Lower lobe of right lung (tissue), 2 donors: ENCODE data around the gene ACTN1. TPM values are rescaled to one million over a fixed set of nuclear protein-coding genes. Genes with fewer than 3 reads are reported as not detected.

Experiments
- ATAC-seq, 2 donors: fragments of 200-7000 bp; cut with Tn5 transposase; one replicate each; pipeline ENCODE4 v1.9.1; 2020 to 2022; ENCODE audit warnings: mild to moderate bottlenecking in 2 of 2, moderate library complexity in 2 of 2
- DNase-seq: peaks from one replicate; pipeline ENCODE4 v3.0.0-alpha.2; 2020
- H3K27ac ChIP-seq: fragments of 200-600 bp; one replicate; pipeline ENCODE4 v1.8.0; 2022
- H3K27me3 ChIP-seq: fragments of 200-600 bp; one replicate; pipeline ENCODE4 v1.8.0; 2022; ENCODE audit warnings: low read depth
- H3K36me3 ChIP-seq: fragments of 200-600 bp; one replicate; pipeline ENCODE4 v1.8.0; 2022; ENCODE audit warnings: mild to moderate bottlenecking
- H3K4me1 ChIP-seq: fragments of 200-600 bp; one replicate; pipeline ENCODE4 v1.8.0; 2022
- H3K4me3 ChIP-seq: fragments of 200-600 bp; one replicate; pipeline ENCODE4 v1.8.0; 2022; ENCODE audit warnings: mild to moderate bottlenecking
- H3K9me3 ChIP-seq: fragments of 200-600 bp; one replicate; pipeline ENCODE4 v1.8.0; 2022
- CTCF ChIP-seq: fragments of 200-600 bp; IDR thresholded peaks from one replicate; pipeline ENCODE4 v1.8.0; 2022; ENCODE audit warnings: antibody characterized with exemption, mild to moderate bottlenecking
- intact Hi-C: fragments of 100-400 bp; cut with DNase I; formaldehyde crosslinking; loops from one replicate; pipeline ENCODE4 v1.11.0; 2022
- total RNA-seq: library from RNA; stranded (reverse); fragmentation: NEBNext Ultra II Directional; extraction: Animal tissue kit (Norgen Biotek cat#: 25700); gene quantifications from one replicate; pipeline ENCODE4 v1.2.1, GENCODE V29; 2021
- donor health status: DM: no; HTN: yes; CAD: no; lungs with severe emphysema.

ACTN1 gene
- total RNA-seq, 1 donor from 2014 or later, result 124 TPM

GRCh38 chr14:68927089-68927488 is 52.0 kb downstream of the ACTN1 start:
- peaks cover 11% of the 10 kb centered on the region for H3K36me3 ChIP-seq
- no peak for ATAC-seq
- H3K27me3 ChIP-seq, result no peaks in the 10 kb centered on the region
- no peaks in the 10 kb centered on the region for H3K9me3 ChIP-seq
- no peak overlapping the region for H3K4me3 ChIP-seq
- peaks cover 30% of the 10 kb centered on the region for H3K4me1 ChIP-seq
- H3K27ac ChIP-seq, result no peak overlapping the region
- DNase-seq, result no peak
- intact Hi-C loops, result no loop called here
- TF ChIP-seq CTCF, result no peak

- H3K27me3 ChIP-seq, result no peaks in the 10 kb centered on the region
- H3K27ac ChIP-seq, result no peak overlapping the region
- no peak for TF ChIP-seq CTCF
- H3K4me1 ChIP-seq, result peaks cover 32% of the 10 kb centered on the region
- peaks cover 11% of the 10 kb centered on the region for H3K36me3 ChIP-seq
- DNase-seq (no peak), ATAC-seq (no peak)
- intact Hi-C loops, result no loop called here
- H3K9me3 ChIP-seq, result no peaks in the 10 kb centered on the region
- H3K4me3 ChIP-seq, result no peak overlapping the region
These were observed 52.9 kb downstream of the ACTN1 start for GRCh38 chr14:68926236-68926635.

- no peak for ATAC-seq
- TF ChIP-seq CTCF, result no peak
- no peaks in the 10 kb centered on the region for H3K9me3 ChIP-seq
- intact Hi-C loops, result no loop called here
- H3K4me3 ChIP-seq, result no peak overlapping the region
- peak overlapping the region; percentile 18 for H3K27ac ChIP-seq
- DNase-seq, result no peak
- no peaks in the 10 kb centered on the region for H3K27me3 ChIP-seq
- peaks cover 17% of the 10 kb centered on the region for H3K36me3 ChIP-seq
- H3K4me1 ChIP-seq, result peaks cover 32% of the 10 kb centered on the region
These were observed 53.7 kb downstream of the ACTN1 start for GRCh38 chr14:68925373-68925772.

GRCh38 chr14:68924186-68925158 is 54.6 kb downstream of the ACTN1 start:
- no peaks in the 10 kb centered on the region for H3K27me3 ChIP-seq
- peaks cover 23% of the 10 kb centered on the region for H3K4me1 ChIP-seq
- intact Hi-C loops, result no loop called here
- no peak for TF ChIP-seq CTCF
- H3K27ac ChIP-seq, result peak overlapping the region; percentile 1
- DNase-seq (peak; percentile 48), ATAC-seq (peak; percentile 42 to 50)
- H3K4me3 ChIP-seq, result no peak overlapping the region
- H3K9me3 ChIP-seq, result no peaks in the 10 kb centered on the region
- H3K36me3 ChIP-seq, result peaks cover 26% of the 10 kb centered on the region

GRCh38 chr14:68922886-68923285 is 56.2 kb downstream of the ACTN1 start:
- intact Hi-C loops, result no loop called here
- TF ChIP-seq CTCF, result no peak
- DNase-seq, result no peak
- Histone ChIP-seq H3K4me1 (peaks cover 16% of the 10 kb centered on the region), H3K9me3 (no peaks in the 10 kb centered on the region), H3K27ac (no peak overlapping the region), H3K27me3 (no peaks in the 10 kb centered on the region), H3K4me3 (no peak overlapping the region), H3K36me3 (peaks cover 38% of the 10 kb centered on the region)
- ATAC-seq, result no peak
